Measurements from ENCODE around the gene SULT1C4. TPM values are rescaled to one million over a fixed set of nuclear protein-coding genes. Genes with fewer than 3 reads are reported as not detected.

The SULT1C4 gene
- total RNA-seq, 3 donors from 2014 or later (not counting 1 experiment from before 2014, with no cell fraction given): not detected

- H3K36me3 Mint-ChIP-seq: no peaks in the 10 kb centered on the region
Measured at GRCh38 chr2:108414945-108415344, 37.2 kb downstream of the SULT1C4 start.

GRCh38 chr2:108417254-108417653 lies 39.5 kb downstream of the SULT1C4 start:
- no peaks in the 10 kb centered on the region for H3K27me3 ChIP-seq (ENCODE audit: control insufficient read depth, insufficient read depth, low read length)
- H3K4me3 ChIP-seq (ENCODE audit: low read length): no peak overlapping the region
- Mint-ChIP-seq H3K36me3 (no peaks in the 10 kb centered on the region), H3K27ac (no peak overlapping the region), H3K27me3 (ENCODE audit: low read depth in 2 of 2) (peaks cover 0 to 4% of the 10 kb centered on the region in 2 donors), H3K4me3 (no peak overlapping the region), H3K9me3 (no peaks in the 10 kb centered on the region), H3K4me1 (no peaks in the 10 kb centered on the region)
- intact Hi-C loops (cut with micrococcal nuclease): no loop called here
- no peaks in the 10 kb centered on the region for H3K4me1 ChIP-seq (ENCODE audit: control insufficient read depth, insufficient read depth, low read length)
- DNase-seq (peak in 1 of 2 donors; percentile 29), ATAC-seq (no peak)
- WGBS (ENCODE audit: insufficient coverage): 80% methylated on average over 2 of the region's 2 CpGs
- H3K36me3 ChIP-seq (ENCODE audit: control insufficient read depth, insufficient read depth, low read length): no peaks in the 10 kb centered on the region
- no peaks in the 10 kb centered on the region for H3K9me3 ChIP-seq (ENCODE audit: control insufficient read depth, insufficient read depth, low read length)
- TF ChIP-seq, protein P1, sequence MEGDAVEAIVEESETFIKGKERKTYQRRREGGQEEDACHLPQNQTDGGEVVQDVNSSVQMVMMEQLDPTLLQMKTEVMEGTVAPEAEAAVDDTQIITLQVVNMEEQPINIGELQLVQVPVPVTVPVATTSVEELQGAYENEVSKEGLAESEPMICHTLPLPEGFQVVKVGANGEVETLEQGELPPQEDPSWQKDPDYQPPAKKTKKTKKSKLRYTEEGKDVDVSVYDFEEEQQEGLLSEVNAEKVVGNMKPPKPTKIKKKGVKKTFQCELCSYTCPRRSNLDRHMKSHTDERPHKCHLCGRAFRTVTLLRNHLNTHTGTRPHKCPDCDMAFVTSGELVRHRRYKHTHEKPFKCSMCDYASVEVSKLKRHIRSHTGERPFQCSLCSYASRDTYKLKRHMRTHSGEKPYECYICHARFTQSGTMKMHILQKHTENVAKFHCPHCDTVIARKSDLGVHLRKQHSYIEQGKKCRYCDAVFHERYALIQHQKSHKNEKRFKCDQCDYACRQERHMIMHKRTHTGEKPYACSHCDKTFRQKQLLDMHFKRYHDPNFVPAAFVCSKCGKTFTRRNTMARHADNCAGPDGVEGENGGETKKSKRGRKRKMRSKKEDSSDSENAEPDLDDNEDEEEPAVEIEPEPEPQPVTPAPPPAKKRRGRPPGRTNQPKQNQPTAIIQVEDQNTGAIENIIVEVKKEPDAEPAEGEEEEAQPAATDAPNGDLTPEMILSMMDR (IDR thresholded peaks at IDR 0.05): no peak
- no peak overlapping the region for H3K27ac ChIP-seq (ENCODE audit: low read length)

More at GRCh38 chr2:108414945-108415344, 37.2 kb downstream of the SULT1C4 start:
- no peaks in the 10 kb centered on the region for H3K27me3 ChIP-seq (ENCODE audit: control insufficient read depth, insufficient read depth, low read length)
- Mint-ChIP-seq H3K27me3 (ENCODE audit: low read depth in 2 of 2) (peaks cover 0 to 4% of the 10 kb centered on the region in 2 donors), H3K4me1 (no peaks in the 10 kb centered on the region), H3K27ac (no peak overlapping the region), H3K4me3 (no peak overlapping the region), H3K9me3 (no peaks in the 10 kb centered on the region)
- no peak for DNase-seq
- no peaks in the 10 kb centered on the region for H3K9me3 ChIP-seq (ENCODE audit: control insufficient read depth, insufficient read depth, low read length)
- no peak for ATAC-seq
- TF ChIP-seq, protein P1 (IDR thresholded peaks at IDR 0.05): no peak
- H3K27ac ChIP-seq (ENCODE audit: low read length): no peak overlapping the region
- intact Hi-C loops (cut with micrococcal nuclease): no loop called here
- no peaks in the 10 kb centered on the region for H3K36me3 ChIP-seq (ENCODE audit: control insufficient read depth, insufficient read depth, low read length)
- no peak overlapping the region for H3K4me3 ChIP-seq (ENCODE audit: low read length)
- H3K4me1 ChIP-seq (ENCODE audit: control insufficient read depth, insufficient read depth, low read length): no peaks in the 10 kb centered on the region
- WGBS (ENCODE audit: insufficient coverage): 88% methylated on average over 1 of the region's 2 CpGs

GRCh38 chr2:108418416-108418815 lies 40.7 kb downstream of the SULT1C4 start:
- Mint-ChIP-seq H3K27me3 (ENCODE audit: low read depth in 2 of 2) (peaks cover 9 to 12% of the 10 kb centered on the region in 2 donors), H3K4me1 (no peaks in the 10 kb centered on the region), H3K36me3 (no peaks in the 10 kb centered on the region), H3K9me3 (no peaks in the 10 kb centered on the region), H3K27ac (no peak overlapping the region), H3K4me3 (no peak overlapping the region)
- TF ChIP-seq, protein P1 (IDR thresholded peaks at IDR 0.05): no peak
- DNase-seq: no peak
- no peaks in the 10 kb centered on the region for H3K9me3 ChIP-seq (ENCODE audit: control insufficient read depth, insufficient read depth, low read length)
- no peak overlapping the region for H3K4me3 ChIP-seq (ENCODE audit: low read length)
- no peak overlapping the region for H3K27ac ChIP-seq (ENCODE audit: low read length)
- intact Hi-C loops (cut with micrococcal nuclease): no loop called here
- H3K36me3 ChIP-seq (ENCODE audit: control insufficient read depth, insufficient read depth, low read length): no peaks in the 10 kb centered on the region
- ATAC-seq: no peak
- no peaks in the 10 kb centered on the region for H3K4me1 ChIP-seq (ENCODE audit: control insufficient read depth, insufficient read depth, low read length)
- 88% methylated on average over 3 of the region's 4 CpGs for WGBS (ENCODE audit: insufficient coverage)
- H3K27me3 ChIP-seq (ENCODE audit: control insufficient read depth, insufficient read depth, low read length): no peaks in the 10 kb centered on the region

GRCh38 chr2:108423067-108423466 lies 45.3 kb downstream of the SULT1C4 start:
- Mint-ChIP-seq H3K9me3 (no peaks in the 10 kb centered on the region), H3K27ac (no peak overlapping the region), H3K27me3 (ENCODE audit: low read depth in 2 of 2) (peaks cover 11 to 12% of the 10 kb centered on the region in 2 donors), H3K36me3 (no peaks in the 10 kb centered on the region), H3K4me1 (no peaks in the 10 kb centered on the region), H3K4me3 (no peak overlapping the region)
- Histone ChIP-seq H3K9me3 (ENCODE audit: control insufficient read depth, insufficient read depth, low read length) (no peaks in the 10 kb centered on the region), H3K27ac (ENCODE audit: low read length) (no peak overlapping the region), H3K4me1 (ENCODE audit: control insufficient read depth, insufficient read depth, low read length) (no peaks in the 10 kb centered on the region), H3K27me3 (ENCODE audit: control insufficient read depth, insufficient read depth, low read length) (no peaks in the 10 kb centered on the region), H3K4me3 (ENCODE audit: low read length) (no peak overlapping the region), H3K36me3 (ENCODE audit: control insufficient read depth, insufficient read depth, low read length) (no peaks in the 10 kb centered on the region)
- DNase-seq: no peak
- no peak for ATAC-seq
- TF ChIP-seq, protein P1 (IDR thresholded peaks at IDR 0.05): no peak
- WGBS (ENCODE audit: insufficient coverage): 56% methylated on average over 1 of the region's 1 CpG
- intact Hi-C loops (cut with micrococcal nuclease): no loop called here

All from natural killer cell (primary cell).